ENCODE data around the gene PPP2R3B.

DNA sequence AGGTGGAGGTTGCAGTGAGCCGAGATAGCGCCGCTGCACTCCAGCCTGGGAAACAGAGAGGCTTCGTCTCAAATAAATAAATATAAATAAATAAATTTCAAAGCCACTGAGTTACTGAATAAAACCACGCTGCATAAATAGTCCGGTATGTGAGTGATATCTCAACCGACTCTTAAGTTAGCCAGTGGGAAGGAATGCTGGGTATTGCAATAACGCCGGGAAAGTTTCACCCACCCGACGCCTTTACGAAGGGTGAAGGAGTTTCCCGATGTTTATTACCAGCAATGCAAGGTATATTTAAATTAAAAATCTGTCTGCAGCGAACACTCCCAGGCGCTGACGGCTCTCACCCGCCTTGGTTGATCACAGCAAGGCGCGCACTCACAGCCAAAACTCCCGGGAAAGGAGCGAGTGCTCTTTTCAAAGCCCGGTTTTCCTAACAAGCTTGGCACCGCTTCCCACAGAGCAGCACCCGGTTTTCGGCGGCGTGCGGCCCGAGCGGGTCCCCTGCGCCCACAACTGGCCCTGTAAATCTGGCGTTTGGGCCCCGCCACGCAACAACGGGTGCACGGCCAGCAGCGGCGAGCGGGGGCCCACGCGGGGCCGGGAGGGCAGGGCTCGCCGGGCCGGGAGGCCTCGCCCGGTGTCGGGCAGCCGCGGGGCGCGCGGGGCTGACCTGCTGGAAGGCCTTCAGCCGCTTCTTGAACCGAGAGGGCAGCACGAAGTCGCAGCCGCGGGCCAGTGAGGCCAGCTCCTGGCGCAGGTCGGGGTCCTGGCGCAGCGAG, 13.7 kb downstream of the PPP2R3B start:
- TF ChIP-seq, protein P1, sequence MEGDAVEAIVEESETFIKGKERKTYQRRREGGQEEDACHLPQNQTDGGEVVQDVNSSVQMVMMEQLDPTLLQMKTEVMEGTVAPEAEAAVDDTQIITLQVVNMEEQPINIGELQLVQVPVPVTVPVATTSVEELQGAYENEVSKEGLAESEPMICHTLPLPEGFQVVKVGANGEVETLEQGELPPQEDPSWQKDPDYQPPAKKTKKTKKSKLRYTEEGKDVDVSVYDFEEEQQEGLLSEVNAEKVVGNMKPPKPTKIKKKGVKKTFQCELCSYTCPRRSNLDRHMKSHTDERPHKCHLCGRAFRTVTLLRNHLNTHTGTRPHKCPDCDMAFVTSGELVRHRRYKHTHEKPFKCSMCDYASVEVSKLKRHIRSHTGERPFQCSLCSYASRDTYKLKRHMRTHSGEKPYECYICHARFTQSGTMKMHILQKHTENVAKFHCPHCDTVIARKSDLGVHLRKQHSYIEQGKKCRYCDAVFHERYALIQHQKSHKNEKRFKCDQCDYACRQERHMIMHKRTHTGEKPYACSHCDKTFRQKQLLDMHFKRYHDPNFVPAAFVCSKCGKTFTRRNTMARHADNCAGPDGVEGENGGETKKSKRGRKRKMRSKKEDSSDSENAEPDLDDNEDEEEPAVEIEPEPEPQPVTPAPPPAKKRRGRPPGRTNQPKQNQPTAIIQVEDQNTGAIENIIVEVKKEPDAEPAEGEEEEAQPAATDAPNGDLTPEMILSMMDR (IDR thresholded peaks at IDR 0.05) = no peak
- no peak for TF ChIP-seq POLR2A (IDR thresholded peaks at IDR 0.05)

Measured in heart left ventricle (tissue), 13 donors.